Neural cell (in vitro differentiated cells): ENCODE measurements around the gene KLHL2.
"Not testable (repeated sequence)": the region's sequence is repeated elsewhere in the genome, so short reads cannot be mapped to it uniquely, and the experiment has no call there.

Experiments used
- EP300 ChIP-seq: fragments of 450-650 bp; conservative IDR thresholded peaks from 2 replicates; pipeline ENCODE4 v1.6.1; 2014; ENCODE audit warnings: antibody characterized with exemption, mild to moderate bottlenecking, moderate library complexity; ENCODE audit not compliant: poor library complexity, severe bottlenecking
- EZH2 ChIP-seq: fragments of 200-600, 300-800 bp; shearing (Covaris generic), sonication (generic); IDR thresholded peaks from 2 replicates; pipeline ENCODE4 v1.6.1; 2014; ENCODE audit warnings: antibody characterized with exemption, low read length, borderline replicate concordance, mild to moderate bottlenecking; ENCODE audit not compliant: insufficient read depth, poor library complexity, severe bottlenecking
- MXI1 ChIP-seq: fragments of 450-650 bp; conservative IDR thresholded peaks from 2 replicates; pipeline ENCODE4 v1.6.1; 2014; ENCODE audit warnings: antibody characterized with exemption, mild to moderate bottlenecking; ENCODE audit not compliant: poor library complexity, severe bottlenecking
- POLR2AphosphoS5 ChIP-seq: IDR thresholded peaks from 2 replicates; pipeline ENCODE4 v1.6.1; 2012
- RAD21 ChIP-seq: fragments of 450-650 bp; conservative IDR thresholded peaks from 2 replicates; pipeline ENCODE4 v1.6.1; 2014; ENCODE audit warnings: antibody characterized with exemption, mild to moderate bottlenecking, moderate library complexity
- TAF1 ChIP-seq: IDR thresholded peaks from 2 replicates; pipeline ENCODE4 v1.6.1; 2012; ENCODE audit warnings: low read depth
- TF ChIP-seq, protein P1 (sequence below): fragments of 450-650 bp; IDR thresholded peaks from 2 replicates; pipeline ENCODE4 v1.5.1; 2014; ENCODE audit warnings: antibody characterized with exemption, mild to moderate bottlenecking, moderate library complexity; ENCODE audit not compliant: poor library complexity, severe bottlenecking
- TF ChIP-seq, protein P2 (sequence below): IDR thresholded peaks from 2 replicates; pipeline ENCODE4 v1.6.1; 2012; ENCODE audit warnings: borderline replicate concordance

DNA sequence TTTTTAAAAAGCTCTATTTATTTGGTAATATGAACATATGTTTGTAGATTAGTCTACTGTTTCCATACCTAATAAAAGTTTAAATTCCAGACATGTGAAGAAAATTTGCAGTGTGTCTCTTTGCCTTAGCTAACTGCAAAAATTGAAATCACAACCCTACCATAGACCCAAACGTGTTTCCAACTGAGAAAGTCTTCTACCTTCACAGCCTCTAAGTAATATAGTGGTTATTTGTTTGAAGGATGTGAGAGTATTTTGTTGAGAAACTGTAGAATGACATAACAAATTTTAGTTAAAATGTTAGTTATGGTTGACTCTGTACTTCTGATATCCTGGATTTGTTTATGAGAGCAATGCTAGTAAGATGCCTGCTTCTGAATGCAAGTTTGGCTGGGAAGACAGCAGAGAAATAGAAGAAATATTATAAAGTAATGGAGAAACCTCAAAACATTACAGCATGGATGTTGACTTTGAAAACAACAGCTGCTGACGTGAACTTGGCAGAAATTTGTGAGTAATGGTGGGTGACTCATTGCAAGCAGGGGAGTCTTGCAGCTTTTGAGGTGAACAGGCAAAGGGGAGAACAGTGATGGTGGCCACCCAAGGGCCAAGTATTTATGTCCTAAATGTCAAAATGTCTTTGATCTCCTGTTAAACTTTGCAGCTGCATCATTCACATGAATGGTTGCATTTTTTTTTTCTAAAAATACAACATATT, 7.8 kb downstream of the KLHL2 start:
- TF ChIP-seq EZH2, EP300, POLR2AphosphoS5, TAF1, RAD21, MXI1: not testable (repeated sequence)
- TF ChIP-seq, protein P1, sequence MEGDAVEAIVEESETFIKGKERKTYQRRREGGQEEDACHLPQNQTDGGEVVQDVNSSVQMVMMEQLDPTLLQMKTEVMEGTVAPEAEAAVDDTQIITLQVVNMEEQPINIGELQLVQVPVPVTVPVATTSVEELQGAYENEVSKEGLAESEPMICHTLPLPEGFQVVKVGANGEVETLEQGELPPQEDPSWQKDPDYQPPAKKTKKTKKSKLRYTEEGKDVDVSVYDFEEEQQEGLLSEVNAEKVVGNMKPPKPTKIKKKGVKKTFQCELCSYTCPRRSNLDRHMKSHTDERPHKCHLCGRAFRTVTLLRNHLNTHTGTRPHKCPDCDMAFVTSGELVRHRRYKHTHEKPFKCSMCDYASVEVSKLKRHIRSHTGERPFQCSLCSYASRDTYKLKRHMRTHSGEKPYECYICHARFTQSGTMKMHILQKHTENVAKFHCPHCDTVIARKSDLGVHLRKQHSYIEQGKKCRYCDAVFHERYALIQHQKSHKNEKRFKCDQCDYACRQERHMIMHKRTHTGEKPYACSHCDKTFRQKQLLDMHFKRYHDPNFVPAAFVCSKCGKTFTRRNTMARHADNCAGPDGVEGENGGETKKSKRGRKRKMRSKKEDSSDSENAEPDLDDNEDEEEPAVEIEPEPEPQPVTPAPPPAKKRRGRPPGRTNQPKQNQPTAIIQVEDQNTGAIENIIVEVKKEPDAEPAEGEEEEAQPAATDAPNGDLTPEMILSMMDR: not testable (repeated sequence)
- TF ChIP-seq, protein P2, sequence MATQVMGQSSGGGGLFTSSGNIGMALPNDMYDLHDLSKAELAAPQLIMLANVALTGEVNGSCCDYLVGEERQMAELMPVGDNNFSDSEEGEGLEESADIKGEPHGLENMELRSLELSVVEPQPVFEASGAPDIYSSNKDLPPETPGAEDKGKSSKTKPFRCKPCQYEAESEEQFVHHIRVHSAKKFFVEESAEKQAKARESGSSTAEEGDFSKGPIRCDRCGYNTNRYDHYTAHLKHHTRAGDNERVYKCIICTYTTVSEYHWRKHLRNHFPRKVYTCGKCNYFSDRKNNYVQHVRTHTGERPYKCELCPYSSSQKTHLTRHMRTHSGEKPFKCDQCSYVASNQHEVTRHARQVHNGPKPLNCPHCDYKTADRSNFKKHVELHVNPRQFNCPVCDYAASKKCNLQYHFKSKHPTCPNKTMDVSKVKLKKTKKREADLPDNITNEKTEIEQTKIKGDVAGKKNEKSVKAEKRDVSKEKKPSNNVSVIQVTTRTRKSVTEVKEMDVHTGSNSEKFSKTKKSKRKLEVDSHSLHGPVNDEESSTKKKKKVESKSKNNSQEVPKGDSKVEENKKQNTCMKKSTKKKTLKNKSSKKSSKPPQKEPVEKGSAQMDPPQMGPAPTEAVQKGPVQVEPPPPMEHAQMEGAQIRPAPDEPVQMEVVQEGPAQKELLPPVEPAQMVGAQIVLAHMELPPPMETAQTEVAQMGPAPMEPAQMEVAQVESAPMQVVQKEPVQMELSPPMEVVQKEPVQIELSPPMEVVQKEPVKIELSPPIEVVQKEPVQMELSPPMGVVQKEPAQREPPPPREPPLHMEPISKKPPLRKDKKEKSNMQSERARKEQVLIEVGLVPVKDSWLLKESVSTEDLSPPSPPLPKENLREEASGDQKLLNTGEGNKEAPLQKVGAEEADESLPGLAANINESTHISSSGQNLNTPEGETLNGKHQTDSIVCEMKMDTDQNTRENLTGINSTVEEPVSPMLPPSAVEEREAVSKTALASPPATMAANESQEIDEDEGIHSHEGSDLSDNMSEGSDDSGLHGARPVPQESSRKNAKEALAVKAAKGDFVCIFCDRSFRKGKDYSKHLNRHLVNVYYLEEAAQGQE: not testable (repeated sequence)
